Lower lobe of right lung (tissue), 2 donors: Measurements from ENCODE around the gene CA10. TPM values are rescaled to one million over a fixed set of nuclear protein-coding genes. Genes with fewer than 3 reads are reported as not detected.

Source experiments
- ATAC-seq, 2 donors: fragments of 200-7000 bp; cut with Tn5 transposase; one replicate each; pipeline ENCODE4 v1.9.1; 2020 to 2022; ENCODE audit warnings: mild to moderate bottlenecking in 2 of 2, moderate library complexity in 2 of 2
- DNase-seq: peaks from one replicate; pipeline ENCODE4 v3.0.0-alpha.2; 2020
- H3K27ac ChIP-seq: fragments of 200-600 bp; one replicate; pipeline ENCODE4 v1.8.0; 2022
- H3K27me3 ChIP-seq: fragments of 200-600 bp; one replicate; pipeline ENCODE4 v1.8.0; 2022; ENCODE audit warnings: low read depth
- H3K36me3 ChIP-seq: fragments of 200-600 bp; one replicate; pipeline ENCODE4 v1.8.0; 2022; ENCODE audit warnings: mild to moderate bottlenecking
- H3K4me1 ChIP-seq: fragments of 200-600 bp; one replicate; pipeline ENCODE4 v1.8.0; 2022
- H3K4me3 ChIP-seq: fragments of 200-600 bp; one replicate; pipeline ENCODE4 v1.8.0; 2022; ENCODE audit warnings: mild to moderate bottlenecking
- H3K9me3 ChIP-seq: fragments of 200-600 bp; one replicate; pipeline ENCODE4 v1.8.0; 2022
- intact Hi-C: fragments of 100-400 bp; cut with DNase I; formaldehyde crosslinking; loops from one replicate; pipeline ENCODE4 v1.11.0; 2022
- total RNA-seq: library from RNA; stranded (reverse); fragmentation: NEBNext Ultra II Directional; extraction: Animal tissue kit (Norgen Biotek cat#: 25700); gene quantifications from one replicate; pipeline ENCODE4 v1.2.1, GENCODE V29; 2021
- TF ChIP-seq, protein P1 (sequence below): fragments of 200-600 bp; IDR thresholded peaks from one replicate; pipeline ENCODE4 v1.8.0; 2022; ENCODE audit warnings: antibody characterized with exemption, mild to moderate bottlenecking
- donor health status: DM: no; HTN: yes; CAD: no; lungs with severe emphysema.

Gene CA10
- total RNA-seq, 1 donor from 2014 or later, result not detected

DNA sequence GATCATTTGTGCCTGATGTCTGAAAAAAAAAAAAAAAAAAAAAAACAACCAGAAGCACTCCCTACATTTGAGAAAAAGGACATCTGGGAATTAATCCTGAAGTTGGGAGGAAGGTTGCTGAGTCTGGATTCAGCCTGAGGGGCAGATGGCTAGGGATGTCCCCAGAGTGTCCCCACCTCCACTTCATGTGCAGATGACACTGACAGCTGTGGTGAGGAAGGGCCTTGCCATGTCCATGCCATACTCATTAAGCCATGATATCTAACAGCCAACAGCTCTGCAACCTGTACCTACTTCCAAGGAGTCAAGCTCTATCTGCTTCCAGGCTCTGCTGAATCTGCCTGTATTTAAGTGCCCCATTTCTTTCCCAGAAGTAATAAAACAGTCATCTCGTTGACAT is 356.0 kb downstream of the CA10 start:
- no peak for DNase-seq
- Histone ChIP-seq H3K36me3 (no peaks in the 10 kb centered on the region), H3K27ac (no peak overlapping the region), H3K9me3 (no peaks in the 10 kb centered on the region), H3K27me3 (no peaks in the 10 kb centered on the region), H3K4me1 (no peaks in the 10 kb centered on the region), H3K4me3 (no peak overlapping the region)
- TF ChIP-seq, protein P1, sequence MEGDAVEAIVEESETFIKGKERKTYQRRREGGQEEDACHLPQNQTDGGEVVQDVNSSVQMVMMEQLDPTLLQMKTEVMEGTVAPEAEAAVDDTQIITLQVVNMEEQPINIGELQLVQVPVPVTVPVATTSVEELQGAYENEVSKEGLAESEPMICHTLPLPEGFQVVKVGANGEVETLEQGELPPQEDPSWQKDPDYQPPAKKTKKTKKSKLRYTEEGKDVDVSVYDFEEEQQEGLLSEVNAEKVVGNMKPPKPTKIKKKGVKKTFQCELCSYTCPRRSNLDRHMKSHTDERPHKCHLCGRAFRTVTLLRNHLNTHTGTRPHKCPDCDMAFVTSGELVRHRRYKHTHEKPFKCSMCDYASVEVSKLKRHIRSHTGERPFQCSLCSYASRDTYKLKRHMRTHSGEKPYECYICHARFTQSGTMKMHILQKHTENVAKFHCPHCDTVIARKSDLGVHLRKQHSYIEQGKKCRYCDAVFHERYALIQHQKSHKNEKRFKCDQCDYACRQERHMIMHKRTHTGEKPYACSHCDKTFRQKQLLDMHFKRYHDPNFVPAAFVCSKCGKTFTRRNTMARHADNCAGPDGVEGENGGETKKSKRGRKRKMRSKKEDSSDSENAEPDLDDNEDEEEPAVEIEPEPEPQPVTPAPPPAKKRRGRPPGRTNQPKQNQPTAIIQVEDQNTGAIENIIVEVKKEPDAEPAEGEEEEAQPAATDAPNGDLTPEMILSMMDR, result no peak
- no peak for ATAC-seq
- intact Hi-C loops, result no loop called here

DNA sequence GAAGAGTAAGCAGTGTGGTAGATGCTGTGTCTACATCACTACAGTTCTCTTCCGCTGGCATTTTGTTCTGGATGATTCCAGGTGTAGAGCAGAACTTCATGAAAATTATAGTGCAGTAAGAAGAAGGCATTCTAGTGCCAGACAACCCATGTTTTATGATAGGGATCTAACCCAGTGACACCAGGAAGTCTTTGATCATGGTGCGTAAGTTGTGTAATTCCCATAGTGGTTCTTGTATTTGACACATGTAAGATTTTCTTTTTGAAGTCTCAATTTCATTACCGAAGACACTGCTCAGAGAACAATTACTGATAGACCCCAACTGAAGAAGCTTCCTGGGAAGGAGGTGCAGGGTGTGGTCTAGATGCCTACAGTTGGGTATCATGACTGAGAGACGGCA is 356.9 kb downstream of the CA10 start:
- no peak overlapping the region for H3K4me3 ChIP-seq
- H3K4me1 ChIP-seq, result no peaks in the 10 kb centered on the region
- no peak overlapping the region for H3K27ac ChIP-seq
- ATAC-seq (no peak), DNase-seq (no peak)
- intact Hi-C loops, result no loop called here
- TF ChIP-seq, protein P1, result no peak
- no peaks in the 10 kb centered on the region for H3K27me3 ChIP-seq
- H3K36me3 ChIP-seq, result no peaks in the 10 kb centered on the region
- no peaks in the 10 kb centered on the region for H3K9me3 ChIP-seq

DNA sequence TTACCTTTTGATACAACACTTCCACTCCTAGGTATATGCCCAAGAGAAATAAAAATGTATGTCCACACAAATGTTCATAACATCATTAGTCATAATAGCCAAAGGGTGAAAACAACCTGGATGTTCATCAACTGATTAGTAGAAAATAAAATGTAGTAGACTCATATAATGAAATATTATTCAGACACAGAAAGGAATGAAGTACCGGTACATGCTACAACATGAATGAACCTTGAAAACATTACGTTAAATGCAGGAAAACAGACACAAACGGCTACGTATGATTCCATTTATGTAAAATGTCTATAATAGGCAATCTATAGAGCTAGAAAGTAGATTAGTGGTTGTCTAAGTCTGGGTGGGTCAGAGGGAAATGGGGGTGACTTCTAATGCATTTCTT is 358.5 kb downstream of the CA10 start:
- intact Hi-C loops, result no loop called here
- no peaks in the 10 kb centered on the region for H3K4me1 ChIP-seq
- DNase-seq (no peak), ATAC-seq (no peak)
- TF ChIP-seq, protein P1, result no peak
- no peaks in the 10 kb centered on the region for H3K27me3 ChIP-seq
- no peak overlapping the region for H3K4me3 ChIP-seq
- no peaks in the 10 kb centered on the region for H3K36me3 ChIP-seq
- no peaks in the 10 kb centered on the region for H3K9me3 ChIP-seq
- H3K27ac ChIP-seq, result no peak overlapping the region

DNA sequence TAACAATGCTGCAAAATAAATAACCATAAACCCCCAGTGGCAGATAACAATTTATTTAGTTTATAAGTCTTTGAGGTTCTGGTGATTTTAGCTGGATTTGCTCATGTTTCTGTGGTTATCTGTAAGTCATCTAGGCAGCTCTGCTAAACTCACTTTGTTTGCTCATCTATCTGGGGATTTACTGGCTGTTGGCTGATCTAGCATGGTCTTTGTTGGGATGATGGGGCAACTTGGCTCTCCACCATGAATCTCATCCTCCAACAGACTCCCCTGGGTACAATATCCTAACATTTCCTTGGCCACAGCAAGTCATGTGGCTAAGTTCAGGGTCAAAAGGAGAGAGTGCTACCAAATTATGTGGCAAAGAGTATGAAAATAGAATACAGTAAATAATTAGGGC is 359.3 kb downstream of the CA10 start:
- TF ChIP-seq, protein P1, result no peak
- ATAC-seq (no peak), DNase-seq (no peak)
- H3K36me3 ChIP-seq, result no peaks in the 10 kb centered on the region
- H3K4me1 ChIP-seq, result no peaks in the 10 kb centered on the region
- H3K4me3 ChIP-seq, result no peak overlapping the region
- no peak overlapping the region for H3K27ac ChIP-seq
- H3K27me3 ChIP-seq, result no peaks in the 10 kb centered on the region
- intact Hi-C loops, result no loop called here
- no peaks in the 10 kb centered on the region for H3K9me3 ChIP-seq

DNA sequence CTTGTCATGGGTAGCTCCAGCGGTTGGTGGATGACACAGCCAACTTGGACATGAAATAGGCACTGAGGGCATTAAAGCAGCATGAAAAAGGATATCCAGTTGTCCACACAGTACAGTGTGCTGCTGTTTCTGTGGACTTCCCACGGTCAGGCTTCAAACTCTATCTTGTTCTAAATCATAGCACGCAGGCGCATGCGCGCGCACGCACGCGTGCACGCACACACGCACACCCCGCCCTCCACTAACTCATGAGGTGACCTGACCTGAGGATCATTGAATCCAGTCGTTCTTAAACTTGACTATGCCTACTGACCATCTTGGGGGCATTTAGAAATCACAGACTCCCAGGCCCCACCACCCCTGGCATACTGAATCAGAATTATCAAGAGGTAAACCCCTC is 361.4 kb downstream of the CA10 start:
- Histone ChIP-seq H3K4me3 (no peak overlapping the region), H3K36me3 (no peaks in the 10 kb centered on the region), H3K4me1 (no peaks in the 10 kb centered on the region), H3K9me3 (no peaks in the 10 kb centered on the region), H3K27me3 (no peaks in the 10 kb centered on the region), H3K27ac (no peak overlapping the region)
- TF ChIP-seq, protein P1, result no peak
- DNase-seq (no peak), ATAC-seq (no peak)
- intact Hi-C loops, result no loop called here

DNA sequence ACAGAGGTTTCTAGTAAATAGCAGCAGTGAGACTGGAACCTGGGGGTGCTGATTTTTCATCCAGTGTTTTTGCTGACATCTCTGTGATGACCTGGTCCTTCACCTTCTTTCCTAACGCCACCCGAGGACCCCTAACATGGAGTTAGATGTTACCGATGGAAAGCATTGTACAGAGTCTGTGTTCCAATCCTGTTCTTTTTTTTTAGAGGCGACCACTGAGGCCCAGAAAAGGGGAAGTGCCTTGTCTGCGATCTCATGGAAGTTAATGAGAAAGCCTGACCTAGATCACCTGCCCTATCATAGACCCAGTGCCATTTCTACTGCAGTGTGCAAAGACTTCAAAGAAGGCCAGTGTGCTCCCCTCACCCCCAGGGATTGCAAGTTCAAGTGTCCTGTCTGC is 362.5 kb downstream of the CA10 start:
- H3K27ac ChIP-seq, result no peak overlapping the region
- no peak for ATAC-seq
- H3K36me3 ChIP-seq, result no peaks in the 10 kb centered on the region
- H3K9me3 ChIP-seq, result no peaks in the 10 kb centered on the region
- no peak for DNase-seq
- H3K4me1 ChIP-seq, result no peaks in the 10 kb centered on the region
- H3K27me3 ChIP-seq, result no peaks in the 10 kb centered on the region
- intact Hi-C loops, result no loop called here
- H3K4me3 ChIP-seq, result no peak overlapping the region
- TF ChIP-seq, protein P1, result no peak
